ENCODE data around the gene AACS. TPM values are rescaled to one million over a fixed set of nuclear protein-coding genes. Genes with fewer than 3 reads are reported as not detected.

AACS gene
- polyA plus RNA-seq, 3 donors = 4.7 to 7.9 (median 5.1) TPM

- Histone ChIP-seq H3K4me1 (ENCODE audit: control insufficient read depth in 1 of 2, insufficient read depth in 2 of 2, low read length in 2 of 2) (no peaks in the 10 kb centered on the region), H2AFZ (ENCODE audit: insufficient read depth, low read depth, low read length, poor library complexity, severe bottlenecking) (no peak overlapping the region), H3K36me3 (replicated peaks in 1 of 2; ENCODE audit: control insufficient read depth in 1 of 2, insufficient read depth in 2 of 2, low read length in 2 of 2) (no peaks in the 10 kb centered on the region), H3K79me2 (ENCODE audit: insufficient read depth, low read length) (no peaks in the 10 kb centered on the region), H3K27me3 (ENCODE audit: control insufficient read depth in 2 of 2, insufficient read depth in 2 of 2, low read length in 2 of 2) (peaks cover 0 to 4% of the 10 kb centered on the region in 2 donors), H4K20me1 (ENCODE audit: insufficient read depth, low read length) (no peaks in the 10 kb centered on the region), H3K27ac (ENCODE audit: low read depth in 1 of 2, low read length in 2 of 2) (no peak overlapping the region), H3K4me2 (replicated peaks; ENCODE audit: extremely low read depth, low read length, poor library complexity, severe bottlenecking) (no peak overlapping the region), H3K9ac (ENCODE audit: insufficient read depth, low read length, poor library complexity, severe bottlenecking) (no peak overlapping the region), H3K4me3 (replicated peaks in 1 of 3; ENCODE audit: low read depth in 2 of 3, low read length in 3 of 3) (no peak overlapping the region), H3K9me3 (replicated peaks in 1 of 2; ENCODE audit: control insufficient read depth in 1 of 2, insufficient read depth in 1 of 2, low read length in 2 of 2) (no peaks in the 10 kb centered on the region)
- Mint-ChIP-seq H3K36me3 (no peaks in the 10 kb centered on the region), H3K4me1 (peaks cover 4% of the 10 kb centered on the region), H3K4me3 (no peak overlapping the region), H3K27ac (no peak overlapping the region), H3K9me3 (peaks cover 0 to 7% (median 2%) of the 10 kb centered on the region in 7 donors), H3K27me3 (ENCODE audit: low read depth in 3 of 3) (peaks cover 8 to 28% (median 11%) of the 10 kb centered on the region in 3 donors)
- intact Hi-C loops (cut with micrococcal nuclease) = no loop called here
- no peak for DNase-seq
- TF ChIP-seq, protein P1, sequence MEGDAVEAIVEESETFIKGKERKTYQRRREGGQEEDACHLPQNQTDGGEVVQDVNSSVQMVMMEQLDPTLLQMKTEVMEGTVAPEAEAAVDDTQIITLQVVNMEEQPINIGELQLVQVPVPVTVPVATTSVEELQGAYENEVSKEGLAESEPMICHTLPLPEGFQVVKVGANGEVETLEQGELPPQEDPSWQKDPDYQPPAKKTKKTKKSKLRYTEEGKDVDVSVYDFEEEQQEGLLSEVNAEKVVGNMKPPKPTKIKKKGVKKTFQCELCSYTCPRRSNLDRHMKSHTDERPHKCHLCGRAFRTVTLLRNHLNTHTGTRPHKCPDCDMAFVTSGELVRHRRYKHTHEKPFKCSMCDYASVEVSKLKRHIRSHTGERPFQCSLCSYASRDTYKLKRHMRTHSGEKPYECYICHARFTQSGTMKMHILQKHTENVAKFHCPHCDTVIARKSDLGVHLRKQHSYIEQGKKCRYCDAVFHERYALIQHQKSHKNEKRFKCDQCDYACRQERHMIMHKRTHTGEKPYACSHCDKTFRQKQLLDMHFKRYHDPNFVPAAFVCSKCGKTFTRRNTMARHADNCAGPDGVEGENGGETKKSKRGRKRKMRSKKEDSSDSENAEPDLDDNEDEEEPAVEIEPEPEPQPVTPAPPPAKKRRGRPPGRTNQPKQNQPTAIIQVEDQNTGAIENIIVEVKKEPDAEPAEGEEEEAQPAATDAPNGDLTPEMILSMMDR (IDR thresholded peaks at IDR 0.05) = no peak
- 100% methylated on average over 1 of the region's 2 CpGs for WGBS (ENCODE audit: insufficient coverage)
These were observed 113.0 kb downstream of the AACS start for GRCh38 chr12:125178222-125178621.

DNA sequence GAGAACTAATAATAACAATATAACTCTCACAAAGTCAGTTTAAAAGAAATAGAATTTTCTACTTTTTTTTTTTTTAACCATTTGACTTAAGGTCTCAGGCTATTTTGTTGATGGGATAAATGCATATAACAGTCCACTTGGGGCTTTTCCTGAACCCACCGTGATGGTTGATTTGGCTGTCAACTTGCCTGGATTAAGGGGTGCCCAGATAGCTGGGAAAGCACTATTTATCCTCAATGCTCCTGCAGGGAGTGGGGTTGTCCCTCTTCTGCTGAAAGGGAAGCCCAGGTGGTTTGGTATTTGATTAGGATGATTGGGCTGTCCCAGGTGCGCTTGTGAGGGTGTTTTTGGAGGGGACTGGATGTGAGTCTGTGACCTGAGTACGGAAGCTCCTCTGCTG lies 114.9 kb downstream of the AACS start:
- H3K4me3 Mint-ChIP-seq = no peak overlapping the region
- no peak overlapping the region for H3K27ac ChIP-seq (ENCODE audit: low read depth in 1 of 2, low read length in 2 of 2)
- no peaks in the 10 kb centered on the region for H3K36me3 Mint-ChIP-seq
- H3K4me2 ChIP-seq (replicated peaks; ENCODE audit: extremely low read depth, low read length, poor library complexity, severe bottlenecking) = no peak overlapping the region
- peaks cover 27 to 46% (median 27%) of the 10 kb centered on the region in 3 donors for H3K27me3 Mint-ChIP-seq (ENCODE audit: low read depth in 3 of 3)
- peaks cover 19 to 23% of the 10 kb centered on the region in 2 donors for H3K27me3 ChIP-seq (ENCODE audit: control insufficient read depth in 2 of 2, insufficient read depth in 2 of 2, low read length in 2 of 2)
- DNase-seq = no peak
- WGBS (ENCODE audit: insufficient coverage) = 97% methylated on average over 3 of the region's 3 CpGs
- no peaks in the 10 kb centered on the region for H3K79me2 ChIP-seq (ENCODE audit: insufficient read depth, low read length)
- H3K9me3 Mint-ChIP-seq = peaks cover 0 to 6% (median 2%) of the 10 kb centered on the region in 7 donors
- H2AFZ ChIP-seq (ENCODE audit: insufficient read depth, low read depth, low read length, poor library complexity, severe bottlenecking) = no peak overlapping the region
- TF ChIP-seq, protein P1 (IDR thresholded peaks at IDR 0.05) = no peak
- H3K27ac Mint-ChIP-seq = no peak overlapping the region
- H3K4me1 ChIP-seq (ENCODE audit: control insufficient read depth in 1 of 2, insufficient read depth in 2 of 2, low read length in 2 of 2) = no peaks in the 10 kb centered on the region
- H3K9me3 ChIP-seq (replicated peaks in 1 of 2; ENCODE audit: control insufficient read depth in 1 of 2, insufficient read depth in 1 of 2, low read length in 2 of 2) = no peaks in the 10 kb centered on the region
- intact Hi-C loops (cut with micrococcal nuclease) = loop anchor here (5.0 to 10.0 kb wide), 3 partner anchors 1565 to 1697 kb away; no protein-coding TSS in a partner anchor
- no peaks in the 10 kb centered on the region for H3K36me3 ChIP-seq (replicated peaks in 1 of 2; ENCODE audit: control insufficient read depth in 1 of 2, insufficient read depth in 2 of 2, low read length in 2 of 2)
- no peak overlapping the region for H3K9ac ChIP-seq (ENCODE audit: insufficient read depth, low read length, poor library complexity, severe bottlenecking)
- no peak overlapping the region for H3K4me3 ChIP-seq (replicated peaks in 1 of 3; ENCODE audit: low read depth in 2 of 3, low read length in 3 of 3)
- peaks cover 6% of the 10 kb centered on the region for H3K4me1 Mint-ChIP-seq
- H4K20me1 ChIP-seq (ENCODE audit: insufficient read depth, low read length) = no peaks in the 10 kb centered on the region
